ENCODE results near the gene C2orf72.

The C2orf72 gene

GRCh38 chr2:231011526-231011925 is 25.8 kb upstream of the C2orf72 start:
- no peak for DNase-seq (ENCODE audit: low read depth)
- TF ChIP-seq MAX (IDR thresholded peaks at IDR 0.05; ENCODE audit: low read depth, low read length), result no peak
- TF ChIP-seq POLR2A (IDR thresholded peaks at IDR 0.05; ENCODE audit: extremely low read depth, insufficient read length), result no peak
- TF ChIP-seq MYC (IDR thresholded peaks at IDR 0.05; ENCODE audit: low read depth, low read length), result no peak
- TF ChIP-seq CTCF (IDR thresholded peaks at IDR 0.05; ENCODE audit: low read depth, low read length), result no peak
- no peak overlapping the region for H3K4me3 ChIP-seq (ENCODE audit: low read depth, low read length)

- no peak for DNase-seq (ENCODE audit: low read depth)
- TF ChIP-seq MAX (IDR thresholded peaks at IDR 0.05; ENCODE audit: low read depth, low read length), result no peak
- no peak for TF ChIP-seq CTCF (IDR thresholded peaks at IDR 0.05; ENCODE audit: low read depth, low read length)
- TF ChIP-seq MYC (IDR thresholded peaks at IDR 0.05; ENCODE audit: low read depth, low read length), result no peak
- no peak for TF ChIP-seq POLR2A (IDR thresholded peaks at IDR 0.05; ENCODE audit: extremely low read depth, insufficient read length)
Measured at GRCh38 chr2:231012463-231012862, 24.9 kb upstream of the C2orf72 start.

GRCh38 chr2:231013820-231014219 is 23.5 kb upstream of the C2orf72 start:
- DNase-seq (ENCODE audit: low read depth), result no peak
- TF ChIP-seq POLR2A (IDR thresholded peaks at IDR 0.05; ENCODE audit: extremely low read depth, insufficient read length), result no peak
- TF ChIP-seq CTCF (IDR thresholded peaks at IDR 0.05; ENCODE audit: low read depth, low read length), result no peak
- no peak for TF ChIP-seq MYC (IDR thresholded peaks at IDR 0.05; ENCODE audit: low read depth, low read length)
- TF ChIP-seq MAX (IDR thresholded peaks at IDR 0.05; ENCODE audit: low read depth, low read length), result no peak
- H3K4me3 ChIP-seq (ENCODE audit: low read depth, low read length), result no peak overlapping the region

More at GRCh38 chr2:231012463-231012862, 24.9 kb upstream of the C2orf72 start:
- H3K4me3 ChIP-seq (ENCODE audit: low read depth, low read length), result no peak overlapping the region

- TF ChIP-seq MYC (IDR thresholded peaks at IDR 0.05; ENCODE audit: low read depth, low read length) (no peak), CTCF (IDR thresholded peaks at IDR 0.05; ENCODE audit: low read depth, low read length) (no peak), MAX (IDR thresholded peaks at IDR 0.05; ENCODE audit: low read depth, low read length) (no peak), POLR2A (IDR thresholded peaks at IDR 0.05; ENCODE audit: extremely low read depth, insufficient read length) (no peak)
- H3K4me3 ChIP-seq (ENCODE audit: low read depth, low read length), result no peak overlapping the region
- no peak for DNase-seq (ENCODE audit: low read depth)
Measured at GRCh38 chr2:231015478-231015877, 21.8 kb upstream of the C2orf72 start.

- DNase-seq (ENCODE audit: low read depth), result no peak
- H3K4me3 ChIP-seq (ENCODE audit: low read depth, low read length), result no peak overlapping the region
- TF ChIP-seq POLR2A (IDR thresholded peaks at IDR 0.05; ENCODE audit: extremely low read depth, insufficient read length), result no peak
- TF ChIP-seq CTCF (IDR thresholded peaks at IDR 0.05; ENCODE audit: low read depth, low read length), result no peak
- no peak for TF ChIP-seq MYC (IDR thresholded peaks at IDR 0.05; ENCODE audit: low read depth, low read length)
- no peak for TF ChIP-seq MAX (IDR thresholded peaks at IDR 0.05; ENCODE audit: low read depth, low read length)
Measured at GRCh38 chr2:231015926-231016325, 21.4 kb upstream of the C2orf72 start.

All from NB4 (cell line).